ENCODE data around the gene ARMC5.
"Not testable (repeated sequence)": the region's sequence is repeated elsewhere in the genome, so short reads cannot be mapped to it uniquely, and the experiment has no call there.

The ARMC5 gene

GRCh38 chr16:31430380-31431052, 28.8 kb upstream of the ARMC5 start:
- no peaks in the 10 kb centered on the region for H3K9me3 ChIP-seq (ENCODE audit: control insufficient read depth, low read length)
- no peak for DNase-seq
- H3K27me3 ChIP-seq (replicated peaks; ENCODE audit: control insufficient read depth, insufficient read depth, low read length, poor library complexity, severe bottlenecking) = no peaks in the 10 kb centered on the region
- no peaks in the 10 kb centered on the region for H3K36me3 ChIP-seq (ENCODE audit: control insufficient read depth, insufficient read depth, low read length)
- H3K4me3 ChIP-seq (ENCODE audit: insufficient read depth, low read depth, low read length, poor library complexity, severe bottlenecking) = no peak overlapping the region
- H3K27ac ChIP-seq (ENCODE audit: insufficient read depth, low read length, poor library complexity, severe bottlenecking) = no peak overlapping the region
- no peaks in the 10 kb centered on the region for H3K4me1 ChIP-seq (ENCODE audit: control insufficient read depth, insufficient read depth, low read length, poor library complexity, severe bottlenecking)

DNA sequence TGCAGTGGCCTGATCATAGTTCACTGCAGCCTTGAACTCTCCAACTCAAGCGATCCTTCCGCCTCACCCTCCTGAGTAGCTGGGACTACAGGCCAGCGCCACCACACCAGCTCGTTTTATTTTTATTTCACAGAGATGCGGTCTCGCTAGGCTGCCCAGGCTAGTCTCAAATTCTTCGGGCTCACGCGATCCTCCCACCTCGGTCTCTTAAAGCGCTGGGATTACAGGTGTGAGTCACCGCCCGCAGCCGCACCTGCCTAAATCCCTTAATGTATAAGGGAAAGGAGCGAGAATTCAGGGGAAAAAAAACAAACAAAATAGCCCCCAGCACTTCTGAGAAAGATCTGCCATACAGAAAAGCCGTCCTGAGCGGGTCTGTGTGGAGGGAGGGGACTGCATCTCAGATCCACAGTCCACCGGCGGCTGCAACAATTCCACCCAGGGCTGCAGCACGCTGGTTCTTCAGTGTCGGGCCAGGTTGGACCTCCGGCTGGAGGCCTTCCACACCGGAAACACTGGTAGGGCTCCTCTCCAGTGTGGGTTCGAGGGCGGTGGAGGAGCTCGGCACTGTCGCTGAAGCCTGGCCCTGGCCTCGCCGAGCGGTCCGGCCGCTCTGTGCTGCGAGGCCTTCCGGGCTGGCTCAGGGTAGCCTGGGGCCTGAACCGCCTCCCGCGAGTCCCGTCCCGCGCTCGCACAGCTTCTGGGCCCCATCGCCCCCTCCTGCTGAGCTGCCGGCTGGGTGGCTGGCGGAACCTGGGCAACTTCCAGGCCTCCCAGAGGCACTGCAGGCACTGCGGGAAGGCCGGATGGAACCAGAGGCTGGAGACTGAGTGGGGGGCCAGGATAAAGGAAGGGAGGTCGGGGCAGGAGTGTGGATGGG, 23.7 kb upstream of the ARMC5 start:
- Histone ChIP-seq H3K9me3 (ENCODE audit: control insufficient read depth, low read length) (no peaks in the 10 kb centered on the region), H3K27me3 (replicated peaks; ENCODE audit: control insufficient read depth, insufficient read depth, low read length, poor library complexity, severe bottlenecking) (no peaks in the 10 kb centered on the region), H3K27ac (ENCODE audit: insufficient read depth, low read length, poor library complexity, severe bottlenecking) (no peak overlapping the region), H3K4me1 (ENCODE audit: control insufficient read depth, insufficient read depth, low read length, poor library complexity, severe bottlenecking) (no peaks in the 10 kb centered on the region), H3K36me3 (ENCODE audit: control insufficient read depth, insufficient read depth, low read length) (no peaks in the 10 kb centered on the region), H3K4me3 (ENCODE audit: insufficient read depth, low read depth, low read length, poor library complexity, severe bottlenecking) (no peak overlapping the region)
- DNase-seq = no peak

DNA sequence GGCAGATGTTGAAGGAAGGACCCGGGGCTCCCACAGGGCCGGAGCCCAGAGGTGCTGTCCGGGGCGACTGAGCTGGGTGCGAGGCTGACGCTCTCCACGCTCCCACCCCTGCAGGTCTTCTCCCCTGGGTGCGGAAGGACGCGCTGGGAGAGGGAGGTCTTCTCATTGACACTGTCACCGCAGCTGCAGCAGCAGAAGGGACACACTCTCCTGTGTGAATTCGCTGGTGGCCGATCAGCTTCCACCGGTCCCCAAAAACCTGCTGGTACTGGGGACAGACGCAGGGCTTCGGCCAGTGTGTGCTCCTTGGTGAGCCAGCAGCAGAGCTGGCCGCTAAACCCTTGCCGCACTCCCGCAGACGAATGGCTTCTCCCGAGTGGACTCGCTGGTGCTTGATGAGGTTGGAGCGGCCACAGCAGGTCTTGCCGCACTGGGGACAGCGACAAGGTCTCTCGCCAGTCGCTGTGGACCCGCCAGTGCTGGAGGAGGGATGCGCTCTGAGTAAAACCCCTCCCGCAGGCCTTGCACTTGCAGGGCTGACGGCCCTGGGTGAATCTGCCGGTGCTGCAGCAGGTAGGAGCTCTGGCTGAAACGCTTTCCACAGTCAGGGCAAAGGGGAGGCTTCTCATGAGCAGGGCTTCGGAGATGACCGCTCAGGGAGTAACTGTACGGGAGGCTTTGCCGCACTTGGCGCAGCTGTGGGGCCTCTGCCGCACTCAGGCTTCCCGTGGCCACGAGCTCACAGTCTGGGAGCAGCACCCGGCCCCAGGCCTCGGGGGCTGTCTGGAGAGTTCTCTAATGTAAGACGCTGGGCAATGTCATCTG, 22.9 kb upstream of the ARMC5 start:
- H3K27ac ChIP-seq (ENCODE audit: insufficient read depth, low read length, poor library complexity, severe bottlenecking) = no peak overlapping the region
- no peaks in the 10 kb centered on the region for H3K4me1 ChIP-seq (ENCODE audit: control insufficient read depth, insufficient read depth, low read length, poor library complexity, severe bottlenecking)
- no peak overlapping the region for H3K4me3 ChIP-seq (ENCODE audit: insufficient read depth, low read depth, low read length, poor library complexity, severe bottlenecking)
- no peak for DNase-seq
- no peaks in the 10 kb centered on the region for H3K27me3 ChIP-seq (replicated peaks; ENCODE audit: control insufficient read depth, insufficient read depth, low read length, poor library complexity, severe bottlenecking)
- no peaks in the 10 kb centered on the region for H3K9me3 ChIP-seq (ENCODE audit: control insufficient read depth, low read length)
- no peaks in the 10 kb centered on the region for H3K36me3 ChIP-seq (ENCODE audit: control insufficient read depth, insufficient read depth, low read length)

- H3K27ac ChIP-seq (ENCODE audit: insufficient read depth, low read length, poor library complexity, severe bottlenecking) = no peak overlapping the region
- H3K4me3 ChIP-seq (ENCODE audit: insufficient read depth, low read depth, low read length, poor library complexity, severe bottlenecking) = no peak overlapping the region
- no peaks in the 10 kb centered on the region for H3K9me3 ChIP-seq (ENCODE audit: control insufficient read depth, low read length)
- DNase-seq = no peak
- H3K27me3 ChIP-seq (replicated peaks; ENCODE audit: control insufficient read depth, insufficient read depth, low read length, poor library complexity, severe bottlenecking) = no peaks in the 10 kb centered on the region
- H3K36me3 ChIP-seq (ENCODE audit: control insufficient read depth, insufficient read depth, low read length) = no peaks in the 10 kb centered on the region
- no peaks in the 10 kb centered on the region for H3K4me1 ChIP-seq (ENCODE audit: control insufficient read depth, insufficient read depth, low read length, poor library complexity, severe bottlenecking)
Measured at GRCh38 chr16:31438414-31438813, 20.9 kb upstream of the ARMC5 start.

DNA sequence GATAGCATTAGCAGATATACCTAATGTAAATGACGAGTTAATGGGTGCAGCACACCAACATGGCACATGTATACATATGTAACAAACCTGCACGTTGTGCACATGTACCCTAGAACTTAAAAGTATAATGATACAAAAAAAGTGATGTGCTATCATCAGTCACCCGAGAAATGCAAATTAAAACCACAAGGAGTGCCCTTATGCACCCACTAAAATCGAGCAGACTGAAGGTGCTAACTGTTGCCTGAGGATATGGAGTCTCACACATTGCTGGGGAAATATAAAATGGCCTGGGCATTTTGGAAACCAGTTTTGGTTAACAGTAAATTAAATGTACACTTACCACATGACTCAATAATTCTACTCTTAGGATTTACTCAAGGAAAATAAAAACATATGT, 20.3 kb upstream of the ARMC5 start:
- not testable (repeated sequence) for H3K27me3 ChIP-seq (replicated peaks; ENCODE audit: control insufficient read depth, insufficient read depth, low read length, poor library complexity, severe bottlenecking); DNase-seq; H3K27ac ChIP-seq (ENCODE audit: insufficient read depth, low read length, poor library complexity, severe bottlenecking); H3K4me3 ChIP-seq (ENCODE audit: insufficient read depth, low read depth, low read length, poor library complexity, severe bottlenecking); H3K36me3 ChIP-seq (ENCODE audit: control insufficient read depth, insufficient read depth, low read length); H3K4me1 ChIP-seq (ENCODE audit: control insufficient read depth, insufficient read depth, low read length, poor library complexity, severe bottlenecking); H3K9me3 ChIP-seq (ENCODE audit: control insufficient read depth, low read length)

- no peaks in the 10 kb centered on the region for H3K36me3 ChIP-seq (ENCODE audit: control insufficient read depth, insufficient read depth, low read length)
- DNase-seq = no peak
- no peaks in the 10 kb centered on the region for H3K9me3 ChIP-seq (ENCODE audit: control insufficient read depth, low read length)
- no peak overlapping the region for H3K27ac ChIP-seq (ENCODE audit: insufficient read depth, low read length, poor library complexity, severe bottlenecking)
- no peaks in the 10 kb centered on the region for H3K27me3 ChIP-seq (replicated peaks; ENCODE audit: control insufficient read depth, insufficient read depth, low read length, poor library complexity, severe bottlenecking)
- H3K4me3 ChIP-seq (ENCODE audit: insufficient read depth, low read depth, low read length, poor library complexity, severe bottlenecking) = no peak overlapping the region
- H3K4me1 ChIP-seq (ENCODE audit: control insufficient read depth, insufficient read depth, low read length, poor library complexity, severe bottlenecking) = no peaks in the 10 kb centered on the region
Measured at GRCh38 chr16:31439519-31439918, 19.8 kb upstream of the ARMC5 start.

GRCh38 chr16:31440516-31441184, 18.7 kb upstream of the ARMC5 start:
- H3K9me3 ChIP-seq (ENCODE audit: control insufficient read depth, low read length) = no peaks in the 10 kb centered on the region
- H3K27ac ChIP-seq (ENCODE audit: insufficient read depth, low read length, poor library complexity, severe bottlenecking) = no peak overlapping the region
- H3K27me3 ChIP-seq (replicated peaks; ENCODE audit: control insufficient read depth, insufficient read depth, low read length, poor library complexity, severe bottlenecking) = no peaks in the 10 kb centered on the region
- H3K4me1 ChIP-seq (ENCODE audit: control insufficient read depth, insufficient read depth, low read length, poor library complexity, severe bottlenecking) = no peaks in the 10 kb centered on the region
- no peaks in the 10 kb centered on the region for H3K36me3 ChIP-seq (ENCODE audit: control insufficient read depth, insufficient read depth, low read length)
- H3K4me3 ChIP-seq (ENCODE audit: insufficient read depth, low read depth, low read length, poor library complexity, severe bottlenecking) = no peak overlapping the region
- DNase-seq = no peak

DNA sequence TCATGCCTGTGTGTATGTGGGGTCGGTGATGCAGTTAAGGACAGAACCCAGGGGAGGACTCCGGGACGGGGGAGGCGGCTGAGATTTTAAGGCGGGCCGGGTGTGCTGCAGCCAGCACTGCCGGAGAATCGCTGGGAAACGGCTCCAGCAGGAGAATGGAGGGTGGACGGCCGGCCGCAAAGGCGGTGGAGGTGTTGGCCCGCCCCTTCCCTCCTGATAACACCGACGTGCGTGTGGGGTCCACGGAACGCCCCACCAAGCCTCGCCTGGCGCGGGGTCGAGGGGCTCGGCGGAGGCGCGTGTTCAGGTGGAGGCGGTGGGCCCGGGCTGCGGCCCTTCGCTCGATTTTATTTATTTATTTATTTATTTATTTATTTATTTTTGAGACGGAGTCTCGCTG, 17.3 kb upstream of the ARMC5 start:
- Histone ChIP-seq H3K36me3 (ENCODE audit: control insufficient read depth, insufficient read depth, low read length) (no peaks in the 10 kb centered on the region), H3K27ac (ENCODE audit: insufficient read depth, low read length, poor library complexity, severe bottlenecking) (no peak overlapping the region), H3K27me3 (replicated peaks; ENCODE audit: control insufficient read depth, insufficient read depth, low read length, poor library complexity, severe bottlenecking) (no peaks in the 10 kb centered on the region), H3K4me3 (ENCODE audit: insufficient read depth, low read depth, low read length, poor library complexity, severe bottlenecking) (no peak overlapping the region), H3K4me1 (ENCODE audit: control insufficient read depth, insufficient read depth, low read length, poor library complexity, severe bottlenecking) (no peaks in the 10 kb centered on the region), H3K9me3 (ENCODE audit: control insufficient read depth, low read length) (no peaks in the 10 kb centered on the region)
- DNase-seq = no peak

- H3K36me3 ChIP-seq (ENCODE audit: control insufficient read depth, insufficient read depth, low read length) = not testable (repeated sequence)
Measured at GRCh38 chr16:31445931-31446330, 13.4 kb upstream of the ARMC5 start.

More at GRCh38 chr16:31445931-31446330, 13.4 kb upstream of the ARMC5 start:
- H3K4me1 ChIP-seq (ENCODE audit: control insufficient read depth, insufficient read depth, low read length, poor library complexity, severe bottlenecking); H3K27ac ChIP-seq (ENCODE audit: insufficient read depth, low read length, poor library complexity, severe bottlenecking); H3K4me3 ChIP-seq (ENCODE audit: insufficient read depth, low read depth, low read length, poor library complexity, severe bottlenecking); DNase-seq; H3K9me3 ChIP-seq (ENCODE audit: control insufficient read depth, low read length); H3K27me3 ChIP-seq (replicated peaks; ENCODE audit: control insufficient read depth, insufficient read depth, low read length, poor library complexity, severe bottlenecking): not testable (repeated sequence)

Data from effector memory CD4-positive, alpha-beta T cell (primary cell).